ENCODE measurements around the gene OTOGL.

OTOGL gene

DNA sequence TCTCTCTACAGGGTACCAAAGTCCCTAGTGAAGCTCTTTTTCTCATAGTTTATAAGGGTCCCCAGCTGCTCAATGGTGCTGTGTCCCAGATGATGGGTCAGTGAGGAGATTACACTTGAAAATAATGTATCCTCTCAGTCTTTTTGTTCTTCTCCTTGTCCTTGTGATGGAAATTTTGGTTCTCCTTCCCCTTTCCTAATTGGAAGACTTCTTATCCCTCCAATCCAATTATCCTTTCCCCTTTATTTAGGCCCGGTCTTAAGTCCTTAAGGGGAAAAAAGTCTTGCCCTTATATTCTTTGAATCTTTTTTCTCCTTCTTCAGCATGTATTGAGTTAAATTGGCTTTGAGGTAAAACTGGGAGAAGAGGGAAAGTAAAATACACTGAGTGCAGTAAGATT is 218.6 kb downstream of the OTOGL start:
- TF ChIP-seq, protein P1, sequence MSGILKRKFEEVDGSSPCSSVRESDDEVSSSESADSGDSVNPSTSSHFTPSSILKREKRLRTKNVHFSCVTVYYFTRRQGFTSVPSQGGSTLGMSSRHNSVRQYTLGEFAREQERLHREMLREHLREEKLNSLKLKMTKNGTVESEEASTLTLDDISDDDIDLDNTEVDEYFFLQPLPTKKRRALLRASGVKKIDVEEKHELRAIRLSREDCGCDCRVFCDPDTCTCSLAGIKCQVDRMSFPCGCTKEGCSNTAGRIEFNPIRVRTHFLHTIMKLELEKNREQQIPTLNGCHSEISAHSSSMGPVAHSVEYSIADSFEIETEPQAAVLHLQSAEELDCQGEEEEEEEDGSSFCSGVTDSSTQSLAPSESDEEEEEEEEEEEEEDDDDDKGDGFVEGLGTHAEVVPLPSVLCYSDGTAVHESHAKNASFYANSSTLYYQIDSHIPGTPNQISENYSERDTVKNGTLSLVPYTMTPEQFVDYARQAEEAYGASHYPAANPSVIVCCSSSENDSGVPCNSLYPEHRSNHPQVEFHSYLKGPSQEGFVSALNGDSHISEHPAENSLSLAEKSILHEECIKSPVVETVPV (CRISPR knock-in tag; IDR thresholded peaks at IDR 0.05), result no peak
- TF ChIP-seq OSR1 (CRISPR knock-in tag; IDR thresholded peaks at IDR 0.05) (no peak), PATZ1 (CRISPR knock-in tag; IDR thresholded peaks at IDR 0.05; ENCODE audit: borderline replicate concordance) (no peak), TSHZ2 (CRISPR knock-in tag; IDR thresholded peaks at IDR 0.05) (no peak), ZFP30 (CRISPR knock-in tag; IDR thresholded peaks at IDR 0.05) (no peak), TOX (CRISPR knock-in tag; IDR thresholded peaks at IDR 0.05; ENCODE audit: borderline replicate concordance) (no peak), CSDC2 (CRISPR knock-in tag; IDR thresholded peaks at IDR 0.05) (no peak), ESRRG (CRISPR knock-in tag; IDR thresholded peaks at IDR 0.05) (no peak), PPARA (CRISPR knock-in tag; IDR thresholded peaks at IDR 0.05; ENCODE audit: borderline replicate concordance) (no peak), ZC3H10 (CRISPR knock-in tag; IDR thresholded peaks at IDR 0.05) (no peak), ZNF70 (CRISPR knock-in tag; IDR thresholded peaks at IDR 0.05) (no peak)
- TF ChIP-seq, protein P2, sequence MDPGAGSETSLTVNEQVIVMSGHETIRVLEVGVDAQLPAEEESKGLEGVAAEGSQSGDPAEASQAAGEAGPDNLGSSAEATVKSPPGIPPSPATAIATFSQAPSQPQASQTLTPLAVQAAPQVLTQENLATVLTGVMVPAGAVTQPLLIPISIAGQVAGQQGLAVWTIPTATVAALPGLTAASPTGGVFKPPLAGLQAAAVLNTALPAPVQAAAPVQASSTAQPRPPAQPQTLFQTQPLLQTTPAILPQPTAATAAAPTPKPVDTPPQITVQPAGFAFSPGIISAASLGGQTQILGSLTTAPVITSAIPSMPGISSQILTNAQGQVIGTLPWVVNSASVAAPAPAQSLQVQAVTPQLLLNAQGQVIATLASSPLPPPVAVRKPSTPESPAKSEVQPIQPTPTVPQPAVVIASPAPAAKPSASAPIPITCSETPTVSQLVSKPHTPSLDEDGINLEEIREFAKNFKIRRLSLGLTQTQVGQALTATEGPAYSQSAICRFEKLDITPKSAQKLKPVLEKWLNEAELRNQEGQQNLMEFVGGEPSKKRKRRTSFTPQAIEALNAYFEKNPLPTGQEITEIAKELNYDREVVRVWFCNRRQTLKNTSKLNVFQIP (CRISPR knock-in tag; IDR thresholded peaks at IDR 0.05; ENCODE audit: borderline replicate concordance, low read depth), result no peak
- TF ChIP-seq, protein P3, sequence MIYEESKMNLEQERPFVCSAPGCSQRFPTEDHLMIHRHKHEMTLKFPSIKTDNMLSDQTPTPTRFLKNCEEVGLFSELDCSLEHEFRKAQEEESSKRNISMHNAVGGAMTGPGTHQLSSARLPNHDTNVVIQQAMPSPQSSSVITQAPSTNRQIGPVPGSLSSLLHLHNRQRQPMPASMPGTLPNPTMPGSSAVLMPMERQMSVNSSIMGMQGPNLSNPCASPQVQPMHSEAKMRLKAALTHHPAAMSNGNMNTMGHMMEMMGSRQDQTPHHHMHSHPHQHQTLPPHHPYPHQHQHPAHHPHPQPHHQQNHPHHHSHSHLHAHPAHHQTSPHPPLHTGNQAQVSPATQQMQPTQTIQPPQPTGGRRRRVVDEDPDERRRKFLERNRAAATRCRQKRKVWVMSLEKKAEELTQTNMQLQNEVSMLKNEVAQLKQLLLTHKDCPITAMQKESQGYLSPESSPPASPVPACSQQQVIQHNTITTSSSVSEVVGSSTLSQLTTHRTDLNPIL (CRISPR knock-in tag; IDR thresholded peaks at IDR 0.05; ENCODE audit: low read depth), result no peak
- no peak for ATAC-seq

- ATAC-seq, result no peak
- no peak for TF ChIP-seq ISL1 (CRISPR knock-in tag; IDR thresholded peaks at IDR 0.05)
- TF ChIP-seq ARNTL (CRISPR knock-in tag; IDR thresholded peaks at IDR 0.05; ENCODE audit: borderline replicate concordance, low read depth), result no peak
- no peak for TF ChIP-seq RARB (CRISPR knock-in tag; IDR thresholded peaks at IDR 0.05)
- TF ChIP-seq TOX (CRISPR knock-in tag; IDR thresholded peaks at IDR 0.05; ENCODE audit: borderline replicate concordance), result no peak
- TF ChIP-seq OSR1 (CRISPR knock-in tag; IDR thresholded peaks at IDR 0.05), result no peak
- no peak for TF ChIP-seq CSDC2 (CRISPR knock-in tag; IDR thresholded peaks at IDR 0.05)
- no peak for TF ChIP-seq BACH2 (CRISPR knock-in tag; IDR thresholded peaks at IDR 0.05; ENCODE audit: borderline replicate concordance)
- TF ChIP-seq GLIS3 (CRISPR knock-in tag; IDR thresholded peaks at IDR 0.05), result no peak
- TF ChIP-seq, protein P2 (CRISPR knock-in tag; IDR thresholded peaks at IDR 0.05; ENCODE audit: borderline replicate concordance, low read depth), result no peak
- TF ChIP-seq PATZ1 (CRISPR knock-in tag; IDR thresholded peaks at IDR 0.05; ENCODE audit: borderline replicate concordance), result no peak
- no peak for TF ChIP-seq TSHZ2 (CRISPR knock-in tag; IDR thresholded peaks at IDR 0.05)
Observed at GRCh38 chr12:80320121-80320678, 220.9 kb downstream of the OTOGL start.
